Measurements from ENCODE around the gene TNFAIP8L1. TPM values are rescaled to one million over a fixed set of nuclear protein-coding genes. Genes with fewer than 3 reads are reported as not detected.

Gene TNFAIP8L1
- total and polyA plus RNA-seq, 2 donors from 2014 or later = 11.5 to 16.0 TPM

DNA sequence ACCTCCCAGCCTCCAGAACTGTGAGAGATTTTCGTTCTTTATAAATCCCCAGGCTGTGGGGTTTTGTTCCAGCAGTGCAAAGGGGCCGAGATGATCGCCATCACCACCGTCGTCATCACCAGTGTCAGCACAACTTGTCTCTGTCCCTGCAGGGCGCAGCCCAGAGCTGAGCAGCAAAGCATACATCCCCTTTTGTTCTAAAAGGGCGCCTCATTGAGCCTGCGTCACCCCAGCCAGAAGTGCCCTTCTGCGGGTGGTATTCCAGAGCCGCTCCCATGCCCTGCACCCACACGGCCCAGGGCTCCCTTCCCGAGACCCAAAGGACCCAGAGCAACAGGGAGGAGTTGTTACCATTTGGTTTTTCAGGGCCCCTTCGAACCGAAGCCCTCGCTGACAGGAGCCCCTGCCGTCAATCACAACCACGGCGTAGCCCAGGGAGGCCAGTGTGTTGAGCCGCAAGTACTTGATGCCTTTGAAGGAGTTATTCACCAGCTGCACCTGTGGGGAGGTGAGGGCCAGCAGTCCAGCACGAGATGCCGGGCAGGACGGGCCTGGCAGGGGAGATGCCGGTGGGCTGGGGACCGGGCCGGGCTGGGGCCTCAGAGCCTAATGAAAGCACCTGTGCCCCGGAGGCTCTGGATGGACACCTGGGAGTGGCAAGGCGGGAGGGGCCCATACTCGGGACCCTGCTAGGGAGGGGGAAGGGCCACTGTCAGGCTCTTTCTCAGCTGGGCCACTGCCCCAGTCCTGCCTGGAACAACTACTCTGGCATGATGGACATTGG is 45.2 kb downstream of the TNFAIP8L1 start:
- no peak for FAIRE-seq

DNA sequence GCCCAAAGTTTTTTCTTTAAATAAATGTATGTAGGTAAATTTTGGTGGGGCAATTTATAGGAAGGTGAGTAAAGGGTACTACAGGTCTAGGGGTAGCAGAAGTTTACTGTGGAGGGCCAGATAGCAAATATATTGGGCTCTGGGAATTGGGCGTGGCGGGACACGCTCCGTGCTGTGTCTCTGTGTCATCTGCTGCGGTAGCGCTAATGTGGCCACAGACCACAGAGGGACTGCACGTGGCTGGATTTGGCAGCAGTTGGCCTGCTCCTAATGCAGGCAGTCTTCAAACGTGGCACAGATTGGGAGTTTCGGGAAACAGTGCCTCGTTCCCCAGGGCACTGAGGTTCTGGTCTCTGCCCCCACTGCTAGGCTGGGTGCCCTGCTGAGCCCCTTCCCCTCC is 47.4 kb downstream of the TNFAIP8L1 start:
- FAIRE-seq (no peak), DNase-seq (no peak)
- Histone ChIP-seq H3K4me1 (ENCODE audit: control insufficient read depth in 2 of 3, insufficient read depth in 2 of 3, low read depth in 1 of 3, low read length in 3 of 3) (no peaks in the 10 kb centered on the region), H3K4me3 (ENCODE audit: low read length in 3 of 3) (no peak overlapping the region), H3K27ac (ENCODE audit: low read depth in 2 of 2, low read length in 2 of 2) (no peak overlapping the region), H3K36me3 (ENCODE audit: control insufficient read depth in 2 of 3, insufficient read depth in 3 of 3, low read length in 3 of 3) (peaks cover 2 to 36% (median 19%) of the 10 kb centered on the region in 3 donors), H3K27me3 (ENCODE audit: control insufficient read depth, insufficient read depth, low read length) (no peaks in the 10 kb centered on the region), H3K9ac (ENCODE audit: low read length in 3 of 3) (no peak overlapping the region), H3K9me3 (ENCODE audit: control insufficient read depth in 2 of 3, insufficient read depth in 1 of 3, low read length in 3 of 3) (no peaks in the 10 kb centered on the region)
- intact Hi-C loops (cut with DNase I) = no loop called here
- TF ChIP-seq, protein P1, sequence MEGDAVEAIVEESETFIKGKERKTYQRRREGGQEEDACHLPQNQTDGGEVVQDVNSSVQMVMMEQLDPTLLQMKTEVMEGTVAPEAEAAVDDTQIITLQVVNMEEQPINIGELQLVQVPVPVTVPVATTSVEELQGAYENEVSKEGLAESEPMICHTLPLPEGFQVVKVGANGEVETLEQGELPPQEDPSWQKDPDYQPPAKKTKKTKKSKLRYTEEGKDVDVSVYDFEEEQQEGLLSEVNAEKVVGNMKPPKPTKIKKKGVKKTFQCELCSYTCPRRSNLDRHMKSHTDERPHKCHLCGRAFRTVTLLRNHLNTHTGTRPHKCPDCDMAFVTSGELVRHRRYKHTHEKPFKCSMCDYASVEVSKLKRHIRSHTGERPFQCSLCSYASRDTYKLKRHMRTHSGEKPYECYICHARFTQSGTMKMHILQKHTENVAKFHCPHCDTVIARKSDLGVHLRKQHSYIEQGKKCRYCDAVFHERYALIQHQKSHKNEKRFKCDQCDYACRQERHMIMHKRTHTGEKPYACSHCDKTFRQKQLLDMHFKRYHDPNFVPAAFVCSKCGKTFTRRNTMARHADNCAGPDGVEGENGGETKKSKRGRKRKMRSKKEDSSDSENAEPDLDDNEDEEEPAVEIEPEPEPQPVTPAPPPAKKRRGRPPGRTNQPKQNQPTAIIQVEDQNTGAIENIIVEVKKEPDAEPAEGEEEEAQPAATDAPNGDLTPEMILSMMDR (IDR thresholded peaks at IDR 0.05; ENCODE audit: borderline replicate concordance, extremely low read depth, insufficient read depth) = no peak

More for the DNA sequence above, 45.2 kb downstream of the TNFAIP8L1 start:
- Histone ChIP-seq H3K27ac (ENCODE audit: low read depth in 2 of 2, low read length in 2 of 2) (no peak overlapping the region), H3K9ac (ENCODE audit: low read length in 3 of 3) (no peak overlapping the region), H3K4me3 (ENCODE audit: low read length in 3 of 3) (no peak overlapping the region), H3K36me3 (ENCODE audit: control insufficient read depth in 2 of 3, insufficient read depth in 3 of 3, low read length in 3 of 3) (peaks cover 0 to 32% (median 12%) of the 10 kb centered on the region in 3 donors), H3K27me3 (ENCODE audit: control insufficient read depth, insufficient read depth, low read length) (no peaks in the 10 kb centered on the region), H3K4me1 (ENCODE audit: control insufficient read depth in 2 of 3, insufficient read depth in 2 of 3, low read depth in 1 of 3, low read length in 3 of 3) (no peaks in the 10 kb centered on the region), H3K9me3 (ENCODE audit: control insufficient read depth in 2 of 3, insufficient read depth in 1 of 3, low read length in 3 of 3) (no peaks in the 10 kb centered on the region)
- intact Hi-C loops (cut with DNase I) = no loop called here
- DNase-seq = no peak
- TF ChIP-seq, protein P1 (IDR thresholded peaks at IDR 0.05; ENCODE audit: borderline replicate concordance, extremely low read depth, insufficient read depth) = no peak

DNA sequence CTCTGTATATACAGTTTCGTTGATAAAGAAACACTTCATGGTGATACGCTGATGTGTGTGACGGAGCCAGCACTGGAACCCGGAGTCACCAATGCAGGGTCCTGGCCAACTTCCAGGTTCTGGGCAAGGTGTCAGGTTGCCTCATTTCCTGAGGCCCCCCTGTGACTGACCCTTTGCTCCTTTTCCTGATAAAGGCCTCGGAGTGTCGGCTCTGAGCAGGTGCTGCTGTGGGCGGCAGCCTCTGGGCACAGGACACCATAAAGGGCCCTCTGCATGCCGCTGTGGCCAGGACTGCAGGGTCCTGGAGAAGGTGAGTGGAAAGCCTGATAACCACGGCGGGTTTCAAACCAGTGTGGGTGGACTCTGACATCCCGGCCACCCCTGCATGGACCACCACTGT is 48.1 kb downstream of the TNFAIP8L1 start:
- Histone ChIP-seq H3K36me3 (ENCODE audit: control insufficient read depth in 2 of 3, insufficient read depth in 3 of 3, low read length in 3 of 3) (peaks cover 2 to 35% (median 19%) of the 10 kb centered on the region in 3 donors), H3K9ac (ENCODE audit: low read length in 3 of 3) (no peak overlapping the region), H3K27me3 (ENCODE audit: control insufficient read depth, insufficient read depth, low read length) (no peaks in the 10 kb centered on the region), H3K9me3 (ENCODE audit: control insufficient read depth in 2 of 3, insufficient read depth in 1 of 3, low read length in 3 of 3) (no peaks in the 10 kb centered on the region), H3K4me1 (ENCODE audit: control insufficient read depth in 2 of 3, insufficient read depth in 2 of 3, low read depth in 1 of 3, low read length in 3 of 3) (no peaks in the 10 kb centered on the region), H3K4me3 (ENCODE audit: low read length in 3 of 3) (no peak overlapping the region), H3K27ac (ENCODE audit: low read depth in 2 of 2, low read length in 2 of 2) (no peak overlapping the region)
- DNase-seq (no peak), FAIRE-seq (no peak)
- intact Hi-C loops (cut with DNase I) = no loop called here
- TF ChIP-seq, protein P1 (IDR thresholded peaks at IDR 0.05; ENCODE audit: borderline replicate concordance, extremely low read depth, insufficient read depth) = no peak

All from kidney (tissue), 14 donors.